ENCODE measurements around the gene DCDC2C. TPM values are rescaled to one million over a fixed set of nuclear protein-coding genes. Genes with fewer than 3 reads are reported as not detected.

Gene DCDC2C
- total and polyA plus RNA-seq, 2 of the 4 experiments (the other 2 are of a cell fraction), result not detected

- H3K18ac ChIP-seq (ENCODE audit: low read depth, low read length), result no peak overlapping the region
- in situ Hi-C loops (cut with MboI; ENCODE audit: low sequenced_read_pairs), result no loop called here
- H2BK120ac ChIP-seq (ENCODE audit: low read depth, low read length), result no peak overlapping the region
- H3K23ac ChIP-seq (ENCODE audit: low read depth, low read length), result no peak overlapping the region
- no peak overlapping the region for H3K4me2 ChIP-seq (ENCODE audit: low read depth, low read length)
- dilution Hi-C loops (cut with HindIII; ENCODE audit: low sequenced_read_pairs, unreplicated experiment), result no loop called here
- TF ChIP-seq NFE2L2 (IDR thresholded peaks at IDR 0.05; ENCODE audit: low read depth, low read length), result no peak
- no peak for TF ChIP-seq CHD1 (IDR thresholded peaks at IDR 0.05; ENCODE audit: low read depth, low read length)
- TF ChIP-seq MXI1 (IDR thresholded peaks at IDR 0.05; ENCODE audit: borderline replicate concordance, low read depth, low read length), result no peak
- TF ChIP-seq, protein P1, sequence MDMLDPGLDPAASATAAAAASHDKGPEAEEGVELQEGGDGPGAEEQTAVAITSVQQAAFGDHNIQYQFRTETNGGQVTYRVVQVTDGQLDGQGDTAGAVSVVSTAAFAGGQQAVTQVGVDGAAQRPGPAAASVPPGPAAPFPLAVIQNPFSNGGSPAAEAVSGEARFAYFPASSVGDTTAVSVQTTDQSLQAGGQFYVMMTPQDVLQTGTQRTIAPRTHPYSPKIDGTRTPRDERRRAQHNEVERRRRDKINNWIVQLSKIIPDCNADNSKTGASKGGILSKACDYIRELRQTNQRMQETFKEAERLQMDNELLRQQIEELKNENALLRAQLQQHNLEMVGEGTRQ (IDR thresholded peaks at IDR 0.05; ENCODE audit: low read depth, low read length), result no peak
- TF ChIP-seq RAD21 (IDR thresholded peaks at IDR 0.05; ENCODE audit: low read length), result no peak
- TF ChIP-seq MAZ (IDR thresholded peaks at IDR 0.05; ENCODE audit: borderline replicate concordance, low read depth, low read length), result no peak
- TF ChIP-seq CEBPB (IDR thresholded peaks at IDR 0.05; ENCODE audit: low read depth, low read length), result no peak
- TF ChIP-seq RCOR1 (IDR thresholded peaks at IDR 0.05; ENCODE audit: insufficient replicate concordance, low read length), result no peak
- no peak for TF ChIP-seq MAFK (IDR thresholded peaks at IDR 0.05; ENCODE audit: low read depth, low read length)
- TF ChIP-seq FOS (IDR thresholded peaks at IDR 0.05; ENCODE audit: low read depth, low read length), result no peak
- TF ChIP-seq, protein P2, sequence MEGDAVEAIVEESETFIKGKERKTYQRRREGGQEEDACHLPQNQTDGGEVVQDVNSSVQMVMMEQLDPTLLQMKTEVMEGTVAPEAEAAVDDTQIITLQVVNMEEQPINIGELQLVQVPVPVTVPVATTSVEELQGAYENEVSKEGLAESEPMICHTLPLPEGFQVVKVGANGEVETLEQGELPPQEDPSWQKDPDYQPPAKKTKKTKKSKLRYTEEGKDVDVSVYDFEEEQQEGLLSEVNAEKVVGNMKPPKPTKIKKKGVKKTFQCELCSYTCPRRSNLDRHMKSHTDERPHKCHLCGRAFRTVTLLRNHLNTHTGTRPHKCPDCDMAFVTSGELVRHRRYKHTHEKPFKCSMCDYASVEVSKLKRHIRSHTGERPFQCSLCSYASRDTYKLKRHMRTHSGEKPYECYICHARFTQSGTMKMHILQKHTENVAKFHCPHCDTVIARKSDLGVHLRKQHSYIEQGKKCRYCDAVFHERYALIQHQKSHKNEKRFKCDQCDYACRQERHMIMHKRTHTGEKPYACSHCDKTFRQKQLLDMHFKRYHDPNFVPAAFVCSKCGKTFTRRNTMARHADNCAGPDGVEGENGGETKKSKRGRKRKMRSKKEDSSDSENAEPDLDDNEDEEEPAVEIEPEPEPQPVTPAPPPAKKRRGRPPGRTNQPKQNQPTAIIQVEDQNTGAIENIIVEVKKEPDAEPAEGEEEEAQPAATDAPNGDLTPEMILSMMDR (conservative IDR thresholded peaks at IDR 0.05; ENCODE audit: low read depth, low read length), result no peak
- TF ChIP-seq ELK1 (IDR thresholded peaks at IDR 0.05; ENCODE audit: borderline replicate concordance, low read depth, low read length), result no peak
- TF ChIP-seq BHLHE40 (IDR thresholded peaks at IDR 0.05; ENCODE audit: low read depth, low read length), result no peak
- no peak overlapping the region for H4K5ac ChIP-seq (ENCODE audit: low read depth, low read length)
- no peak overlapping the region for H2AK9ac ChIP-seq (replicated peaks; ENCODE audit: low read depth, low read length, poor library complexity)
- WGBS, 2 experiments (ENCODE audit: extremely low coverage in 2 of 2, insufficient read length in 1 of 2), result 88% methylated on average over 6 of the region's 15 CpGs; no CpG with 5 or more reads in 1 of the 2 experiments
- ChIA-PET POLR2A (ENCODE audit: unreplicated experiment) (no interaction called here), CTCF (no interaction called here)
- no peak for ATAC-seq (ENCODE audit: low read depth)
- no peak overlapping the region for H2BK5ac ChIP-seq (ENCODE audit: low read depth, low read length, poor library complexity, severe bottlenecking)
- H3K27ac ChIP-seq (ENCODE audit: insufficient read depth, low read length), result no peak overlapping the region
- H3K36me3 ChIP-seq (ENCODE audit: control insufficient read depth, insufficient read depth, low read length), result no peaks in the 10 kb centered on the region
- no peak overlapping the region for H2AFZ ChIP-seq (replicated peaks; ENCODE audit: low read length, poor library complexity)
- H3K4me1 ChIP-seq (ENCODE audit: control insufficient read depth, insufficient read depth, low read length), result no peaks in the 10 kb centered on the region
- H3K9me1 ChIP-seq (ENCODE audit: insufficient read depth, low read length), result no peaks in the 10 kb centered on the region
- no peaks in the 10 kb centered on the region for H3K27me3 ChIP-seq (ENCODE audit: control insufficient read depth, insufficient read depth, low read length)
- H2AK5ac ChIP-seq (ENCODE audit: low read depth, low read length), result no peak overlapping the region
- no peak overlapping the region for H3K4ac ChIP-seq (ENCODE audit: low read depth, low read length)
- H2BK15ac ChIP-seq (ENCODE audit: low read depth, low read length), result no peak overlapping the region
- intact Hi-C loops (cut with micrococcal nuclease), result no loop called here
- no peak overlapping the region for H4K8ac ChIP-seq (ENCODE audit: low read depth in 2 of 2, low read length in 2 of 2)
- H3K9ac ChIP-seq (ENCODE audit: low read depth, low read length), result no peak overlapping the region
- H3K79me1 ChIP-seq (ENCODE audit: low read depth in 1 of 2, low read length in 2 of 2), result no peaks in the 10 kb centered on the region
- H4K20me1 ChIP-seq (ENCODE audit: insufficient read depth, low read length), result no peaks in the 10 kb centered on the region
- no peak overlapping the region for H2BK20ac ChIP-seq (ENCODE audit: low read depth, low read length)
- H4K91ac ChIP-seq (ENCODE audit: insufficient read depth, low read depth, low read length), result no peak overlapping the region
- no TSS peak for BruUV-seq (replicated peaks)
- no peak overlapping the region for H3K56ac ChIP-seq (ENCODE audit: extremely low read depth, insufficient read depth, low read length)
- H3K4me3 ChIP-seq (ENCODE audit: insufficient read depth, low read depth, low read length), result no peak overlapping the region
- peaks cover 3% of the 10 kb centered on the region; the same call in 1 of the 2 replicates for H3K9me3 ChIP-seq (ENCODE audit: control insufficient read depth, insufficient read depth, low read length)
- no peak for DNase-seq
- H3K14ac ChIP-seq (replicated peaks; ENCODE audit: low read depth, low read length), result no peak overlapping the region
Observed at GRCh38 chr2:3840611-3841155, 137.3 kb downstream of the DCDC2C start.
